ENCODE data around the gene ARIH2.

DNA sequence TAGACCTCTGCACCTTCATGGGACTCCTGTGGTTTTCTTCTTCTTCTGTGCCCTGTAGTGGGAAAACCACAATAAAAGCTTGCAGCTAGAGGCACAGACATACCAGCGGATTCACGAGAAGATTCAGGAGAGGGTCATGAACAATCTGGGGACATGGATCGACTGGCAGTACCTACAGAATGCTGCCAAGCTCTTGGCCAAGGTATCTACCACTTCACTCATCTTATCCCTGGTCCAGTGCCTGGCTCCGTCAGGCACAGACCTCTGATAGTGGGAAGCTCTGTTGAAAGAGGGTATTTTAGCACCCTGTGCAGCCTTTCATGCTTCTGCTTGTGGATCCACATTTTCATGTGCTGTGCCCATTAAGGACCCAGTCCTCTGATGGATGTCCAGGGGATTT, 61.7 kb downstream of the ARIH2 start:
- TF ChIP-seq GATA3 (IDR thresholded peaks at IDR 0.05; ENCODE audit: low read depth, low read length) (no peak), GATA2 (IDR thresholded peaks at IDR 0.05; ENCODE audit: low read depth, low read length) (no peak)
